Endothelial cell of umbilical vein (primary cell): ENCODE measurements around the gene NR1I3.

Source experiments
- EZH2 ChIP-seq: IDR thresholded peaks from 2 replicates; pipeline ENCODE4 v1.6.1; 2012; ENCODE audit warnings: borderline replicate concordance, low read depth, mild to moderate bottlenecking, moderate library complexity, low read length, inconsistent platforms; ENCODE audit not compliant: severe bottlenecking
- GATA2 ChIP-seq: IDR thresholded peaks from 2 replicates; pipeline ENCODE4 v1.7.0; 2011; ENCODE audit warnings: low read depth, mild to moderate bottlenecking, moderate library complexity, mixed read lengths, low read length; ENCODE audit not compliant: insufficient read length, insufficient read depth
- JUN ChIP-seq: IDR thresholded peaks from 2 replicates; pipeline ENCODE4 v1.6.1; 2011; ENCODE audit warnings: borderline replicate concordance, low read depth; ENCODE audit not compliant: insufficient read length, insufficient read depth
- POLR2A ChIP-seq: IDR thresholded peaks from 2 replicates; pipeline ENCODE4 v1.6.1; 2012; ENCODE audit warnings: low read depth, mild to moderate bottlenecking, control low read depth, low read length
- POLR2AphosphoS5 ChIP-seq: IDR thresholded peaks from 2 replicates; pipeline ENCODE4 v1.6.1; 2012; ENCODE audit warnings: low read depth, mild to moderate bottlenecking, control low read depth, low read length, moderate library complexity; ENCODE audit not compliant: insufficient read depth
- TF ChIP-seq, protein P1 (sequence below), 2 donors: IDR thresholded peaks; 1 replicate in 1 of 2; 2 replicates in 1 of 2; pipeline ENCODE4 v1.5.1; 2011; ENCODE audit warnings: low read length in 2 of 2, mild to moderate bottlenecking in 2 of 2, moderate library complexity in 2 of 2, control low read depth in 1 of 2, inconsistent platforms in 1 of 2, low read depth in 1 of 2; ENCODE audit not compliant: insufficient read depth in 1 of 2; ENCODE audit errors: extremely low read depth in 1 of 2
- TF ChIP-seq, protein P2 (sequence below): IDR thresholded peaks from 2 replicates; pipeline ENCODE4 v1.6.1; 2011; ENCODE audit not compliant: insufficient read depth, insufficient read length

GRCh38 chr1:161222175-161223019, 15.6 kb downstream of the NR1I3 start:
- TF ChIP-seq, protein P1, sequence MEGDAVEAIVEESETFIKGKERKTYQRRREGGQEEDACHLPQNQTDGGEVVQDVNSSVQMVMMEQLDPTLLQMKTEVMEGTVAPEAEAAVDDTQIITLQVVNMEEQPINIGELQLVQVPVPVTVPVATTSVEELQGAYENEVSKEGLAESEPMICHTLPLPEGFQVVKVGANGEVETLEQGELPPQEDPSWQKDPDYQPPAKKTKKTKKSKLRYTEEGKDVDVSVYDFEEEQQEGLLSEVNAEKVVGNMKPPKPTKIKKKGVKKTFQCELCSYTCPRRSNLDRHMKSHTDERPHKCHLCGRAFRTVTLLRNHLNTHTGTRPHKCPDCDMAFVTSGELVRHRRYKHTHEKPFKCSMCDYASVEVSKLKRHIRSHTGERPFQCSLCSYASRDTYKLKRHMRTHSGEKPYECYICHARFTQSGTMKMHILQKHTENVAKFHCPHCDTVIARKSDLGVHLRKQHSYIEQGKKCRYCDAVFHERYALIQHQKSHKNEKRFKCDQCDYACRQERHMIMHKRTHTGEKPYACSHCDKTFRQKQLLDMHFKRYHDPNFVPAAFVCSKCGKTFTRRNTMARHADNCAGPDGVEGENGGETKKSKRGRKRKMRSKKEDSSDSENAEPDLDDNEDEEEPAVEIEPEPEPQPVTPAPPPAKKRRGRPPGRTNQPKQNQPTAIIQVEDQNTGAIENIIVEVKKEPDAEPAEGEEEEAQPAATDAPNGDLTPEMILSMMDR (IDR thresholded peaks at IDR 0.05; ENCODE audit: extremely low read depth in 1 of 2, insufficient read depth in 1 of 2, low read depth in 1 of 2, low read length in 2 of 2): no peak
- TF ChIP-seq POLR2A (no peak), POLR2AphosphoS5 (no peak), JUN (no peak), EZH2 (no peak), GATA2 (no peak)
- TF ChIP-seq, protein P2, sequence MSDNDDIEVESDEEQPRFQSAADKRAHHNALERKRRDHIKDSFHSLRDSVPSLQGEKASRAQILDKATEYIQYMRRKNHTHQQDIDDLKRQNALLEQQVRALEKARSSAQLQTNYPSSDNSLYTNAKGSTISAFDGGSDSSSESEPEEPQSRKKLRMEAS: no peak
